ENCODE results near the gene SLC31A2.
"Not testable (repeated sequence)": the region's sequence is repeated elsewhere in the genome, so short reads cannot be mapped to it uniquely, and the experiment has no call there.

Gene SLC31A2, protein sequence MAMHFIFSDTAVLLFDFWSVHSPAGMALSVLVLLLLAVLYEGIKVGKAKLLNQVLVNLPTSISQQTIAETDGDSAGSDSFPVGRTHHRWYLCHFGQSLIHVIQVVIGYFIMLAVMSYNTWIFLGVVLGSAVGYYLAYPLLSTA

DNA sequence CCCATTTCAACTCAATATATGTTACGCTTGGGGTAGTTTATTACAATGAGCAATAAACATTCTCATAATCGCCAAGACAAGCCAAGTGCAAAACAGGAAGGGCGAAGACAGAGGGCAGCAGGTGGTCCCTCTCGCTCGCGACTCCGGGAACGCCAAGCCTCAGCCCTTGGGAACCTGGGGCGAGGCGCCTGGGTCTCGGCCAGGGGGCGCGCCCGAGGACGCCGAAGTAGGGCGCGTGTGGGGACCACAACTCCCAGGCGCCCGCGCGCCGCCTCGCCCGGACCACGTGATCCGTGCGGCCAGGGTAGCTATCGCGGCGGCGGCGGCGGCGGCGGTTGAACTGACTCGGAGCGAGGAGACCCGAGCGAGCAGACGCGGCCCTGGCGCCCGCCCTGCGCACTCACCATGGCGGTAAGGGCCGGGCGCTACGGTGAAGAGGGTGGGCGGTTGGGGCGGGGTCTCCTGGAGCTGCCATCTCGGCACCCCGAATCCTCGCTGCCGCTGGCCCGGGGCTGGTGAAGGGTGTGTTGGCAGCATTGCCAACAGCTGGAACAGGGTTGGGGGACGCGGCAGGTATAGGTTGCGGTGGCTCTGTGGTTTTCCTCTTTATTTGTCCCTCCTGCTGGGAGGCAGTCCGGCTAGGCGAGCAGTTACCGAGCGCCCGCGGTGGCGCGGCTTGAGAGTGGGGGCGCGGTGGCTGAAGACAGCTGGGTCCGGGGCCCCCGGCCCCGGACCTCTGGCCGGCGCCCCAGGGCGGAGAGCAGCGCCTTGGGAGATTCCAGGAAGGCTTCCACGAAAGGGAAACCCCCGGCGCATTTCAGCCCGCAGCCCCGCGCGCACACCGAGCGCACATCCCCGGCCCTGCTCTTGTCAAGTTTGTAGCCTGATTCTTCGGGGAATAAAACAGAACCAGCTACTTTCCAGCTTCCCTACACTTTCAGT is at the start of gene SLC31A2:
TSS of gene SLC31A2 (plus strand) at position 338 of the 942 bp plus-strand sequence. CDS start at position 406, 68 bp downstream.
- in situ Hi-C loops (cut with HindIII; ENCODE audit: low sequenced_read_pairs), result no loop called here
- H3K4me3 ChIP-seq (ENCODE audit: low read depth, low read length), result peak within 1 kb of the TSS; percentile 91
- DNase-seq (ENCODE audit: low read depth, low spot score), result peak; percentile 81
- TF ChIP-seq, protein P1, sequence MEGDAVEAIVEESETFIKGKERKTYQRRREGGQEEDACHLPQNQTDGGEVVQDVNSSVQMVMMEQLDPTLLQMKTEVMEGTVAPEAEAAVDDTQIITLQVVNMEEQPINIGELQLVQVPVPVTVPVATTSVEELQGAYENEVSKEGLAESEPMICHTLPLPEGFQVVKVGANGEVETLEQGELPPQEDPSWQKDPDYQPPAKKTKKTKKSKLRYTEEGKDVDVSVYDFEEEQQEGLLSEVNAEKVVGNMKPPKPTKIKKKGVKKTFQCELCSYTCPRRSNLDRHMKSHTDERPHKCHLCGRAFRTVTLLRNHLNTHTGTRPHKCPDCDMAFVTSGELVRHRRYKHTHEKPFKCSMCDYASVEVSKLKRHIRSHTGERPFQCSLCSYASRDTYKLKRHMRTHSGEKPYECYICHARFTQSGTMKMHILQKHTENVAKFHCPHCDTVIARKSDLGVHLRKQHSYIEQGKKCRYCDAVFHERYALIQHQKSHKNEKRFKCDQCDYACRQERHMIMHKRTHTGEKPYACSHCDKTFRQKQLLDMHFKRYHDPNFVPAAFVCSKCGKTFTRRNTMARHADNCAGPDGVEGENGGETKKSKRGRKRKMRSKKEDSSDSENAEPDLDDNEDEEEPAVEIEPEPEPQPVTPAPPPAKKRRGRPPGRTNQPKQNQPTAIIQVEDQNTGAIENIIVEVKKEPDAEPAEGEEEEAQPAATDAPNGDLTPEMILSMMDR (IDR thresholded peaks at IDR 0.05; ENCODE audit: low read depth, low read length), result peak; percentile 31

DNA sequence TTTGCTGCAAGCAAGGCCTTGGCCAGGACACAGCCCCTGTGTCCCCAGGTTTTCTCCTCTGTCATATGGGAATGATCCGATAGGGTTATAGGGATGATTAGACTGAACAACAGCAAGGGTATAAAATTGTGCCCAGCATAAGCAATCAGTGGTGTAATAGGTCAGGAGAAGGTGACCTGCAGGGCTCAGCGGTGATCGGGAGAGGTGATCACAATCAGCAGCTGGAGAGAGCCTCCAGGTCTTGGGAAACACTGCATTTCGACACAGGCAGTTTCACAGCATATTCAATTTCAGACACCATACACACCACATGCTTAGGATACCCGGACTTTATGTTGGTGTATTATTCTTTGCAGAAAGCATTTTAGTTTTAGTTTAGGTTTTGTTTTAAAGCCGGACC is 45.5 kb upstream of the SLC31A2 start:
- in situ Hi-C loops (cut with HindIII; ENCODE audit: low sequenced_read_pairs), result not testable (repeated sequence)

DNA sequence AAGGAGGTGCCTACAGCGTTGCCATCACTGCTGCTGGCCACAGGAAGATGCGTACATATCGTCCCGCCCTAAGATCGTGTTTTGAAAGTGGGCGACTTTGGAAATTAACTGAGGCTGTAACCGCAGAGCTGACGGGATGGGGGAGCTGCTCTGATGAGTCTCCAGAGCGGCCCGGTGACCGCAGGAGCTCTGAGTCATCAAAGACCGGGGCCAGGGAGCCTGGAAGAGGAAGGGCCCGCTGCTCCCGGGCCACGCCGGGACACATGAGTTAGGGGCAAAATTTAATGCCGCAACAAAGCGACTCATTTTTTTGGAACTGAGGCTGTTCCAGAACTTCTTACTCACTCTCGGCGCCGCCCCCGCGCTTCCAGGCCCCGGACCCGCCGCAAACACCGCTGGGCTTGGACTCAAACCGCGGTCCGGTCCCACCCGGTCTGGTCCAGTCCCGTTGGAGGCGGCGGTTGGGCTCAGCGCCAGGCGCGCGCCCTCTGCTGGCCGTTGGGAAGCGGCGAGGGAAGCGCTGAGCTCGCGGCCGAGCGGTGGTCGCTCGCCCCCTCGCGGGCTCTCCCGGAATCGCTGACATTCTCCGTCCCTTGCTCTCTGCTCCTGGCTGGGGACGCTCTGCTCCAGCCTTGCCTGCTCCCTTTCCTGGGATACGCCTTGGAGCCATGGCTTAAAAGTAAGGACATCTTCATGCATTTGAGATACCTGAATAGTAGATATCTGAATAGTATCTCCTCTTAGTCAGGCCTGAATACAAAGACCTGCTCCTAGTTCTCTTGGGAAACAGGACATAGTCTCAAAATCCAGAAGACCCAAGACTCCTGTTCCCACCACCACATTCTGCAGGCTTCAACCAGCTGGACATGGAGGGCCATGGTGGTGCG is 39.5 kb upstream of the SLC31A2 start:
- in situ Hi-C loops (cut with HindIII; ENCODE audit: low sequenced_read_pairs); DNase-seq (ENCODE audit: low read depth, low spot score); H3K4me3 ChIP-seq (ENCODE audit: low read depth, low read length): not testable (repeated sequence)

More for the DNA sequence above, 45.5 kb upstream of the SLC31A2 start:
- not testable (repeated sequence) for DNase-seq (ENCODE audit: low read depth, low spot score); H3K4me3 ChIP-seq (ENCODE audit: low read depth, low read length)

DNA sequence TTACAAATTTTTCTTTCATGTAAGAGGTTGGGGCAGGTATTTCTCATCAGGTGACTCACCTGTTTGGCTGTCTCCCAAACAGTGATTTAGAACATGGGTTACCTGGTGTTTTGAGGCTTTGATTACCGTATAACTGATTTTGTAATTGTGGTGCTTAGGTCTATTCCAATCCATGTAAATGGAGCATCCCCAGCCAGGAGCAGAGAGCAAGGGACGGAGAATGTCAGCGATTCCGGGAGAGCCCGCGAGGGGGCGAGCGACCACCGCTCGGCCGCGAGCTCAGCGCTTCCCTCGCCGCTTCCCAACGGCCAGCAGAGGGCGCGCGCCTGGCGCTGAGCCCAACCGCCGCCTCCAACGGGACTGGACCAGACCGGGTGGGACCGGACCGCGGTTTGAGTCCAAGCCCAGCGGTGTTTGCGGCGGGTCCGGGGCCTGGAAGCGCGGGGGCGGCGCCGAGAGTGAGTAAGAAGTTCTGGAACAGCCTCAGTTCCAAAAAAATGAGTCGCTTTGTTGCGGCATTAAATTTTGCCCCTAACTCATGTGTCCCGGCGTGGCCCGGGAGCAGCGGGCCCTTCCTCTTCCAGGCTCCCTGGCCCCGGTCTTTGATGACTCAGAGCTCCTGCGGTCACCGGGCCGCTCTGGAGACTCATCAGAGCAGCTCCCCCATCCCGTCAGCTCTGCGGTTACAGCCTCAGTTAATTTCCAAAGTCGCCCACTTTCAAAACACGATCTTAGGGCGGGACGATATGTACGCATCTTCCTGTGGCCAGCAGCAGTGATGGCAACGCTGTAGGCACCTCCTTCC is 37.9 kb upstream of the SLC31A2 start:
- H3K4me3 ChIP-seq (ENCODE audit: low read depth, low read length); in situ Hi-C loops (cut with HindIII; ENCODE audit: low sequenced_read_pairs): not testable (repeated sequence)
- peak; percentile 3 for DNase-seq (ENCODE audit: low read depth, low spot score)

DNA sequence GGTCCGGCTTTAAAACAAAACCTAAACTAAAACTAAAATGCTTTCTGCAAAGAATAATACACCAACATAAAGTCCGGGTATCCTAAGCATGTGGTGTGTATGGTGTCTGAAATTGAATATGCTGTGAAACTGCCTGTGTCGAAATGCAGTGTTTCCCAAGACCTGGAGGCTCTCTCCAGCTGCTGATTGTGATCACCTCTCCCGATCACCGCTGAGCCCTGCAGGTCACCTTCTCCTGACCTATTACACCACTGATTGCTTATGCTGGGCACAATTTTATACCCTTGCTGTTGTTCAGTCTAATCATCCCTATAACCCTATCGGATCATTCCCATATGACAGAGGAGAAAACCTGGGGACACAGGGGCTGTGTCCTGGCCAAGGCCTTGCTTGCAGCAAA is 32.0 kb upstream of the SLC31A2 start:
- H3K4me3 ChIP-seq (ENCODE audit: low read depth, low read length); DNase-seq (ENCODE audit: low read depth, low spot score); in situ Hi-C loops (cut with HindIII; ENCODE audit: low sequenced_read_pairs): not testable (repeated sequence)

DNA sequence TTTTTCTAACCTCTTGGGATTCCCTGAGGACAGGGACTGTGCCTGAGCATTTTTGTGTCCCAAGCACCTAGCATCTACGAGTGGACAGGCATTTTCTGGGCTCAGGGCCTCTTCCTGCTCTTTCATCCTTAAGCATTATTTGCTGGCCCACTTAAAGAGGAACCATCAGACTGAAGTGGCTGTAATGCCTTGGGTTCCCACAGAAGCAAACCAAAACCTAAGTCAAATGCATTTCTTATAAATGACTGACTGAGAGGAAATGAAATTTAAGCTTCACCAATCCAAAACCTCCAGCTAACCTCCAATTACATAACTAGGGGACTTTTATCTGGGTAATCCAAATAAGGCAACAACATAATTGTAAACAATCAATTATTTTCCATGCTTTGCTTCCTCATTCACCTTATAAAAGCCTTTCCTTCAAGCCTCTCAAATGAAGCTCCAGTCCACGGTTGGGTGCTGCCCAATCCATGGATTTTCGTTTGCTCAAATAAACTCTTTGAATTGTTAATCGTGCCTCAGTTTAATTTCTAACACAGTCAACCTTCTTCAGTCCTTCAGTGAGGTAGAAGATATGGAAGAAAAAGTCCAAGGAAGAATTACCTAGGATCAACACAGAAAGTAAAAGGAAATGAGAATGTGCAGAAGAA is 25.3 kb upstream of the SLC31A2 start:
- no peak for DNase-seq (ENCODE audit: low read depth, low spot score)
- no peak overlapping the region for H3K4me3 ChIP-seq (ENCODE audit: low read depth, low read length)
- TF ChIP-seq, protein P1 (IDR thresholded peaks at IDR 0.05; ENCODE audit: low read depth, low read length), result no peak
- in situ Hi-C loops (cut with HindIII; ENCODE audit: low sequenced_read_pairs), result no loop called here

DNA sequence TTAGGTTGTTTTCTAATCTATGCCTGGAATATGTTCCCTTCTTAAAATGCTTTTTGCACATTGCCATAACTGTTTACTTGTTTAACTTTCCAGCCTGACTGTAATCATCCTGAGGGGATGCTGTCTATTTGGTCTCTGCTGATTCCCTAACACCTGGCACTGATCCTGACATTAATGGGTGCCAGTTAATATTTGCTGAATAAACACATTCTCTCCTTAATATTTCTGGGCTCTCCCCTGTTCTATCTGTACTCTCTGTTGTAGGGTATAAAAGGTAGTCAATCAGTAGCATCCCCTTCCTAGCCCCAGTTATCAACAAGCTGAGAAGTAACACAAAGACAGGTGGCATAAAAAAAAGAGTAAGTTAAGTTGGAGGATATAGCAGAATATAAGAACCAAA is 21.3 kb upstream of the SLC31A2 start:
- H3K4me3 ChIP-seq (ENCODE audit: low read depth, low read length), result no peak overlapping the region
- no peak for DNase-seq (ENCODE audit: low read depth, low spot score)
- in situ Hi-C loops (cut with HindIII; ENCODE audit: low sequenced_read_pairs), result no loop called here
- TF ChIP-seq, protein P1 (IDR thresholded peaks at IDR 0.05; ENCODE audit: low read depth, low read length), result no peak

DNA sequence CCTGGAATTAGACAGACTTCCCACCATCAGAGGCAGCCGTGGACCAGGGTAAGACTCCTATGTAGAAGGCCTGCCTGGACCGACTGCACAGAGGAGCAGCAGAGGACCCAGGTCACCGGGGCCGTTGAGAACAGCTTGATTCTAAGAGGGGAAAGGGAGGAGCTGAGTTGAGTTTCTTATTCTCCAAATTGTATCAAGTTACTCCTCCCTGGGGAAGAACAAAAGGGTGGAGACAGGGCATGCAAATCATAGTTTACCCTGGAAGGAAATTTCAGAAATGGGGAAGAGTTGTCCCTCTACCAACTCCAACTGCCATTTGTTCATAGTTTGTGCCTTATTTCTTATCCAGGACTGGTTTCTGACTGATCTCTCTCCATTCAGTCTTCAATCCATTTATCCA is 20.9 kb upstream of the SLC31A2 start:
- TF ChIP-seq, protein P1 (IDR thresholded peaks at IDR 0.05; ENCODE audit: low read depth, low read length), result no peak
- no peak overlapping the region for H3K4me3 ChIP-seq (ENCODE audit: low read depth, low read length)
- in situ Hi-C loops (cut with HindIII; ENCODE audit: low sequenced_read_pairs), result no loop called here
- DNase-seq (ENCODE audit: low read depth, low spot score), result no peak

All from astrocyte of the spinal cord (primary cell).